OCI-LY1 (cell line): Measurements from ENCODE around the gene IGF2BP1.
"Not testable (repeated sequence)": the region's sequence is repeated elsewhere in the genome, so short reads cannot be mapped to it uniquely, and the experiment has no call there.

ENCODE experiments used
- H2AFZ ChIP-seq: fragments of 200-600 bp; sonication (generic), shearing (Covaris generic); 2 replicates; pipeline ENCODE4 v1.6.0; 2014; ENCODE audit warnings: antibody characterized with exemption, mild to moderate bottlenecking, low read length
- H3F3A ChIP-seq: fragments of 200-600 bp; sonication (generic), shearing (Covaris generic); 2 replicates; pipeline ENCODE4 v1.6.0; 2014; ENCODE audit warnings: mild to moderate bottlenecking, antibody characterized with exemption, low read length, moderate library complexity; ENCODE audit not compliant: insufficient read depth
- H3K27ac ChIP-seq: fragments of 200-600 bp; sonication (generic); 2 replicates; pipeline ENCODE4 v1.5.1; 2014; ENCODE audit warnings: low read length, mixed run types, mild to moderate bottlenecking, low read depth; ENCODE audit not compliant: poor library complexity, severe bottlenecking
- H3K27me3 ChIP-seq: fragments of 200-600 bp; sonication (generic); 2 replicates; pipeline ENCODE4 v1.6.0; 2014; ENCODE audit warnings: antibody characterized with exemption, mild to moderate bottlenecking, low read length, moderate library complexity; ENCODE audit not compliant: insufficient read depth
- H3K36me3 ChIP-seq: fragments of 200-600 bp; sonication (generic); 2 replicates; pipeline ENCODE4 v1.6.1; 2014; ENCODE audit warnings: mild to moderate bottlenecking, antibody characterized with exemption, low read length, moderate library complexity, mixed read lengths; ENCODE audit not compliant: insufficient read depth
- H3K4me1 ChIP-seq: fragments of 200-600 bp; sonication (generic); 2 replicates; pipeline ENCODE4 v1.5.1; 2014; ENCODE audit warnings: mild to moderate bottlenecking, low read length, moderate library complexity; ENCODE audit not compliant: insufficient read depth, severe bottlenecking
- H3K4me2 ChIP-seq: fragments of 200-600 bp; sonication (generic), shearing (Covaris generic); 2 replicates; pipeline ENCODE4 v1.6.1; 2014; ENCODE audit warnings: low read length
- H3K4me3 ChIP-seq: fragments of 200-600 bp; sonication (generic); 2 replicates; pipeline ENCODE4 v1.5.1; 2014; ENCODE audit warnings: low read length, low read depth, mild to moderate bottlenecking, mixed read lengths; ENCODE audit not compliant: poor library complexity, severe bottlenecking
- H3K79me2 ChIP-seq: fragments of 200-600 bp; shearing (Covaris generic); 2 replicates; pipeline ENCODE4 v1.6.1; 2016; ENCODE audit warnings: mixed run types, low read length, mixed read lengths; ENCODE audit not compliant: insufficient read depth
- H3K9ac ChIP-seq: fragments of 200-600 bp; sonication (generic), shearing (Covaris generic); 2 replicates; pipeline ENCODE4 v1.6.1; 2014; ENCODE audit warnings: mild to moderate bottlenecking, low read length, mixed read lengths
- H3K9me2 ChIP-seq: fragments of 200-600 bp; sonication (generic), shearing (Covaris generic); 2 replicates; pipeline ENCODE4 v1.6.1; 2014; ENCODE audit warnings: low read depth, mild to moderate bottlenecking, low read length, mixed read lengths
- H3K9me3 ChIP-seq: fragments of 200-600 bp; shearing (Covaris generic); 2 replicates; pipeline ENCODE4 v1.6.1; 2014; ENCODE audit warnings: low read length, mixed read lengths
- H4K20me1 ChIP-seq: fragments of 200-600 bp; sonication (generic), shearing (Covaris generic); 2 replicates; pipeline ENCODE4 v1.6.0; 2016; ENCODE audit warnings: mild to moderate bottlenecking, low read length; ENCODE audit not compliant: insufficient read depth
- CTCF ChIP-seq: fragments of 200-600 bp; sonication (generic), shearing (Covaris generic); IDR thresholded peaks from 2 replicates; pipeline ENCODE4 v1.5.1; 2017; ENCODE audit warnings: mild to moderate bottlenecking, antibody characterized with exemption, low read length, moderate library complexity, mixed read lengths
- EZH2 ChIP-seq: fragments of 200-600 bp; sonication (generic), shearing (Covaris generic); IDR thresholded peaks from 2 replicates; pipeline ENCODE4 v1.8.0; 2017; ENCODE audit warnings: borderline replicate concordance, mixed run types, mild to moderate bottlenecking, antibody characterized with exemption, low read length, moderate library complexity, mixed read lengths

The IGF2BP1 gene

GRCh38 chr17:49021768-49022103 is 24.6 kb downstream of the IGF2BP1 start:
- H3K4me1 ChIP-seq, result no peaks in the 10 kb centered on the region
- no peaks in the 10 kb centered on the region for H3K9me2 ChIP-seq
- no peak overlapping the region for H3K4me2 ChIP-seq
- H3K36me3 ChIP-seq, result no peaks in the 10 kb centered on the region
- peaks cover 11% of the 10 kb centered on the region; the same call in 1 of the 2 replicates for H3K79me2 ChIP-seq
- H2AFZ ChIP-seq, result no peak overlapping the region
- no peak for TF ChIP-seq CTCF
- no peak for TF ChIP-seq EZH2
- no peak overlapping the region for H3K9ac ChIP-seq
- H3F3A ChIP-seq, result no peaks in the 10 kb centered on the region; the same call in 1 of the 2 replicates
- H3K27me3 ChIP-seq, result no peaks in the 10 kb centered on the region
- no peaks in the 10 kb centered on the region for H4K20me1 ChIP-seq
- H3K4me3 ChIP-seq, result no peak overlapping the region
- H3K9me3 ChIP-seq, result no peaks in the 10 kb centered on the region
- no peak overlapping the region for H3K27ac ChIP-seq

GRCh38 chr17:49022391-49022941 is 25.3 kb downstream of the IGF2BP1 start:
- H2AFZ ChIP-seq, result no peak overlapping the region
- no peaks in the 10 kb centered on the region for H3K27me3 ChIP-seq
- peaks cover 11% of the 10 kb centered on the region; the same call in 1 of the 2 replicates for H3K79me2 ChIP-seq
- H3K36me3 ChIP-seq, result no peaks in the 10 kb centered on the region
- H3K4me1 ChIP-seq, result no peaks in the 10 kb centered on the region
- no peaks in the 10 kb centered on the region for H4K20me1 ChIP-seq
- H3K4me3 ChIP-seq, result no peak overlapping the region
- H3K4me2 ChIP-seq, result no peak overlapping the region
- no peak overlapping the region for H3K27ac ChIP-seq
- TF ChIP-seq CTCF (no peak), EZH2 (no peak)
- H3K9me2 ChIP-seq, result no peaks in the 10 kb centered on the region
- no peaks in the 10 kb centered on the region; the same call in 1 of the 2 replicates for H3F3A ChIP-seq
- no peaks in the 10 kb centered on the region for H3K9me3 ChIP-seq
- H3K9ac ChIP-seq, result no peak overlapping the region

GRCh38 chr17:49024523-49024922 is 27.3 kb downstream of the IGF2BP1 start:
- no peak overlapping the region for H3K27ac ChIP-seq
- no peaks in the 10 kb centered on the region for H4K20me1 ChIP-seq

GRCh38 chr17:49026447-49026846 is 29.3 kb downstream of the IGF2BP1 start:
- not testable (repeated sequence) for H3K9me3 ChIP-seq, H3K4me2 ChIP-seq, H3F3A ChIP-seq, H3K4me1 ChIP-seq, H4K20me1 ChIP-seq, H3K27me3 ChIP-seq, H3K4me3 ChIP-seq, H3K9ac ChIP-seq, H2AFZ ChIP-seq, H3K27ac ChIP-seq, H3K9me2 ChIP-seq, H3K79me2 ChIP-seq
- H3K36me3 ChIP-seq, result peaks cover 15% of the 10 kb centered on the region

More at GRCh38 chr17:49024523-49024922, 27.3 kb downstream of the IGF2BP1 start:
- TF ChIP-seq EZH2 (no peak), CTCF (no peak)
- Histone ChIP-seq H3F3A (no peaks in the 10 kb centered on the region), H3K9ac (no peak overlapping the region), H3K9me3 (no peaks in the 10 kb centered on the region), H3K9me2 (no peaks in the 10 kb centered on the region), H3K79me2 (no peaks in the 10 kb centered on the region), H3K27me3 (no peaks in the 10 kb centered on the region), H3K4me2 (no peak overlapping the region), H3K36me3 (peaks cover 11% of the 10 kb centered on the region), H3K4me3 (no peak overlapping the region), H2AFZ (no peak overlapping the region), H3K4me1 (no peaks in the 10 kb centered on the region)
